Measurements from ENCODE around the gene DSCAM.

- TF ChIP-seq, protein P1, sequence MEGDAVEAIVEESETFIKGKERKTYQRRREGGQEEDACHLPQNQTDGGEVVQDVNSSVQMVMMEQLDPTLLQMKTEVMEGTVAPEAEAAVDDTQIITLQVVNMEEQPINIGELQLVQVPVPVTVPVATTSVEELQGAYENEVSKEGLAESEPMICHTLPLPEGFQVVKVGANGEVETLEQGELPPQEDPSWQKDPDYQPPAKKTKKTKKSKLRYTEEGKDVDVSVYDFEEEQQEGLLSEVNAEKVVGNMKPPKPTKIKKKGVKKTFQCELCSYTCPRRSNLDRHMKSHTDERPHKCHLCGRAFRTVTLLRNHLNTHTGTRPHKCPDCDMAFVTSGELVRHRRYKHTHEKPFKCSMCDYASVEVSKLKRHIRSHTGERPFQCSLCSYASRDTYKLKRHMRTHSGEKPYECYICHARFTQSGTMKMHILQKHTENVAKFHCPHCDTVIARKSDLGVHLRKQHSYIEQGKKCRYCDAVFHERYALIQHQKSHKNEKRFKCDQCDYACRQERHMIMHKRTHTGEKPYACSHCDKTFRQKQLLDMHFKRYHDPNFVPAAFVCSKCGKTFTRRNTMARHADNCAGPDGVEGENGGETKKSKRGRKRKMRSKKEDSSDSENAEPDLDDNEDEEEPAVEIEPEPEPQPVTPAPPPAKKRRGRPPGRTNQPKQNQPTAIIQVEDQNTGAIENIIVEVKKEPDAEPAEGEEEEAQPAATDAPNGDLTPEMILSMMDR (IDR thresholded peaks at IDR 0.05): no peak
- no peak for TF ChIP-seq POLR2A (IDR thresholded peaks at IDR 0.05)
These were observed 9.5 kb downstream of the DSCAM start for GRCh38 chr21:40837456-40837855.
